Activated naive CD8-positive, alpha-beta T cell treated with anti-CD3 and anti-CD28 coated beads, Interleukin-2, amount 50 U/mL, for 24 hours (primary cell): ENCODE measurements around the gene NMNAT2.

ENCODE experiments used
- ATAC-seq: fragments of 150-1000 bp; cut with Tn5 transposase; one replicate; pipeline ENCODE4 v1.10.0; 2021
- DNase-seq: peaks from one replicate; pipeline ENCODE4 v3.0.0; 2021
- H3K27ac Mint-ChIP-seq: one replicate; pipeline ENCODE4 v1.8.0; 2021; ENCODE audit warnings: mild to moderate bottlenecking, mixed read lengths
- H3K27me3 Mint-ChIP-seq: one replicate; pipeline ENCODE4 v1.8.0; 2021; ENCODE audit warnings: mixed read lengths
- H3K36me3 Mint-ChIP-seq: one replicate; pipeline ENCODE4 v1.8.0; 2021; ENCODE audit warnings: low read depth, mixed read lengths
- H3K4me1 Mint-ChIP-seq: one replicate; pipeline ENCODE4 v1.8.0; 2021; ENCODE audit warnings: mixed read lengths
- H3K4me3 Mint-ChIP-seq: one replicate; pipeline ENCODE4 v1.8.0; 2021; ENCODE audit warnings: mild to moderate bottlenecking, moderate library complexity, mixed read lengths
- H3K9me3 Mint-ChIP-seq: one replicate; pipeline ENCODE4 v1.8.0; 2021; ENCODE audit warnings: mixed read lengths

Gene NMNAT2

DNA sequence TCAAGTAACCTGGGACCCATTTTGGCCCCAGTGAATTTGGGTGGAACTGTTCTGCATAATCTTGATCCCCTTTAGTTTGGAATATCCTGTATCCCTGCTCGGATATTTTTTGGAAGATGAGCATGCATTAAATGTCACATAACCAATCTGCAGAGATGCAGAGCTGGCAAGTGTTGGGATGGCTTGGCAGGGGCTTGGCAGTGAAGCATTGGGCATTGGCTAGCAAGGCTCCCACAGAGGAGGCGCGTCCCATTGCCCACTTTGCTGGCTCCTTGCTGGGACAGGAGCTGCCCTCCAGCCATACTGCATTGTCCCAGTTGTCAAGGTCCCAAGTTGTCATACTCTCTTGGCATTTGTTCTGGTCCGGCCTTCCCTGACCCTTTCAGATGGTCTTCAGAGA is 202.2 kb downstream of the NMNAT2 start:
- peaks cover 5% of the 10 kb centered on the region for H3K27me3 Mint-ChIP-seq
- no peak for DNase-seq

DNA sequence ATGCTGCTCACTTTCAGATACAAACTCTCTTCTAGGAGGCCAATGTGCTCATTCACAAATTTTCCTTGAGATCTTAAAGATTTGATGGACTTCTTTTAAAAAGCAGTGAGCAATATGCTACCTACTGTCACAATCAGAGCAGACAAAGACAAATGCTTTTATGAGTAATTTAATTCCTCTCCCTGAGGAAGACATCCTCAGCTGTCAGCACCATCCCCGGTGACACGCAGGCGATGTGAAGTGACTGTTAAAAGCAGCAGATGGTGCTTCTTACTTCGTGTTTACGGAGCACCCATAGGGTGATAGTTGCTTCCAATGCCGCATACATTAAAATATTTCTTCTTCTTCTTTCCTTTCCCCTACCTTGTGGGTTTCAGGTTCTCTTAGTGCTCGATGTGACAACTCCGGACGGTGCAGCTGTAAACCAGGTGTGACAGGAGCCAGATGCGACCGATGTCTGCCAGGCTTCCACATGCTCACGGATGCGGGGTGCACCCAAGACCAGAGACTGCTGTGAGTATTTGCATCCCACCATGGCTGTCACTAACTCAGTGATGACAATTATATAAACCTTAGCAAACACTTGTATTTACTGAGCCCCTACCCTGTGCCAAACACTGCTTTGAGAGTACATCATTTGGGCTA is 203.0 kb downstream of the NMNAT2 start:
- ATAC-seq, result no peak

More for the DNA sequence above, 202.2 kb downstream of the NMNAT2 start:
- Mint-ChIP-seq H3K4me3 (no peak overlapping the region), H3K4me1 (peaks cover 18% of the 10 kb centered on the region), H3K9me3 (no peaks in the 10 kb centered on the region), H3K27ac (no peak overlapping the region), H3K36me3 (no peaks in the 10 kb centered on the region)
- no peak for ATAC-seq

GRCh38 chr1:183214021-183214970 is 203.9 kb downstream of the NMNAT2 start:
- Mint-ChIP-seq H3K27ac (no peak overlapping the region), H3K4me1 (peaks cover 13% of the 10 kb centered on the region), H3K9me3 (no peaks in the 10 kb centered on the region), H3K36me3 (no peaks in the 10 kb centered on the region), H3K4me3 (no peak overlapping the region), H3K27me3 (peaks cover 5% of the 10 kb centered on the region)
- ATAC-seq, result no peak
- DNase-seq, result no peak

More for the DNA sequence above, 203.0 kb downstream of the NMNAT2 start:
- peaks cover 5% of the 10 kb centered on the region for H3K27me3 Mint-ChIP-seq
- no peak overlapping the region for H3K4me3 Mint-ChIP-seq
- H3K4me1 Mint-ChIP-seq, result peaks cover 18% of the 10 kb centered on the region
- H3K9me3 Mint-ChIP-seq, result no peaks in the 10 kb centered on the region
- no peak overlapping the region for H3K27ac Mint-ChIP-seq
- DNase-seq, result no peak
- H3K36me3 Mint-ChIP-seq, result no peaks in the 10 kb centered on the region

- peaks cover 5% of the 10 kb centered on the region for H3K27me3 Mint-ChIP-seq
- no peak for DNase-seq
- ATAC-seq, result no peak
- no peak overlapping the region for H3K27ac Mint-ChIP-seq
- peaks cover 4% of the 10 kb centered on the region for H3K4me1 Mint-ChIP-seq
- no peaks in the 10 kb centered on the region for H3K36me3 Mint-ChIP-seq
- H3K9me3 Mint-ChIP-seq, result no peaks in the 10 kb centered on the region
- H3K4me3 Mint-ChIP-seq, result no peak overlapping the region
Measured at GRCh38 chr1:183212870-183213269, 205.3 kb downstream of the NMNAT2 start.

GRCh38 chr1:183210681-183211080 is 207.5 kb downstream of the NMNAT2 start:
- Mint-ChIP-seq H3K4me1 (peaks cover 4% of the 10 kb centered on the region), H3K27ac (no peak overlapping the region), H3K27me3 (peaks cover 5% of the 10 kb centered on the region), H3K4me3 (no peak overlapping the region), H3K36me3 (no peaks in the 10 kb centered on the region), H3K9me3 (no peaks in the 10 kb centered on the region)
- no peak for DNase-seq
- no peak for ATAC-seq

GRCh38 chr1:183209533-183210158 is 208.5 kb downstream of the NMNAT2 start:
- peak; percentile 87 for ATAC-seq
- Mint-ChIP-seq H3K36me3 (no peaks in the 10 kb centered on the region), H3K27me3 (peaks cover 5% of the 10 kb centered on the region)

DNA sequence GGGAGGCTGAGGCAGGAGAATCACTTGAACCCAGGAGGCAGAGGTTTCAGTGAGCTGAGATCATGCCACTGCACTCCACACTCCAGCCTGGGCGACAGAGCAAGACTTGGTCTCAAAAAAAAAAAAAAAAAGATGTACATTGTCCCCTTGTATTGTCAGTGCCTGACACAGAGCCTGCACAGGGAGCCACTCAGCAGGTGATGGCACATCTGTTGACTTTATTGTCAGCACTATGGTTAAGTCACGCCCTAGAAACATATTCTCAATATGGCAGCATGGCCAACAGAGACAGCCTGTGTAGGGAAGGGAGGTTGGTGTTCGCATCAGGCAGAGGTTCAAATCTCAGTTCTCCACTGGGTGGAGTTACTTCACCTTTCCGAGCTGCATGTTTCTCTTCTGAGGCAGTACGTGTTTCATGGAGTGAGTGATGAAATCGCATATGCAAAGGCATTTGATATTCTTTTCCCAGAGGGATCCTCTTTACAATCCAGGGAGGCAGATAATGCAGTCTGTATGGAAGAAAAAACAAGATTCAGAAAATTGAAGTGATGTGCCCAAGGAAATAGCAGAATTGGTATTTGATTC is 211.6 kb downstream of the NMNAT2 start:
- DNase-seq (no peak), ATAC-seq (no peak)
- peaks cover 4% of the 10 kb centered on the region for H3K27me3 Mint-ChIP-seq
- H3K4me1 Mint-ChIP-seq, result peaks cover 6% of the 10 kb centered on the region
- H3K27ac Mint-ChIP-seq, result no peak overlapping the region
- no peak overlapping the region for H3K4me3 Mint-ChIP-seq
- H3K9me3 Mint-ChIP-seq, result no peaks in the 10 kb centered on the region
- no peaks in the 10 kb centered on the region for H3K36me3 Mint-ChIP-seq

More at GRCh38 chr1:183209533-183210158, 208.5 kb downstream of the NMNAT2 start:
- no peak overlapping the region for H3K27ac Mint-ChIP-seq
- H3K4me1 Mint-ChIP-seq, result peaks cover 4% of the 10 kb centered on the region
- no peaks in the 10 kb centered on the region for H3K9me3 Mint-ChIP-seq
- H3K4me3 Mint-ChIP-seq, result no peak overlapping the region
- DNase-seq, result no peak

GRCh38 chr1:183205196-183205781 is 212.9 kb downstream of the NMNAT2 start:
- Mint-ChIP-seq H3K4me3 (no peak overlapping the region), H3K27me3 (peaks cover 9% of the 10 kb centered on the region), H3K4me1 (peaks cover 6% of the 10 kb centered on the region), H3K36me3 (no peaks in the 10 kb centered on the region), H3K9me3 (no peaks in the 10 kb centered on the region), H3K27ac (no peak overlapping the region)
- ATAC-seq (no peak), DNase-seq (no peak)

DNA sequence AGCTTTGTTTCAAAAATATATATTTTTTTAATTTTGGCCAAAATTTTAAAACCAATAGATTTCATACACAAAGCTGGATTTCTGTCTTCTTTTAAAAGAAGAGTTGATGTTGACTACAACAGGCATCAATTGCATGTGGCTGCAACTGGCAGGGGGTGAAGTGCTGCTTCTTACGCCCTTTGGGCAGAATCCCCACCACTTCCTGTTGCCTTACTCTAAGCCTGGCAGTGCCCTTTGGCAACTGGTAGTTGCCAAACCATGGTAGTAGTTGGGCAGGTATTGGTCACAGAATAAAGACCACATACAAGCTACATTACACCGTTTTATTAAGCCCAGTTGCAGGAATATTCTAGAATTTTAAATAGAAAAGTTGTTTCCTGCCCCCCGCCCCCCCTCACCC is 215.1 kb downstream of the NMNAT2 start:
- no peak overlapping the region for H3K4me3 Mint-ChIP-seq
- H3K27me3 Mint-ChIP-seq, result peaks cover 11% of the 10 kb centered on the region
- peaks cover 7% of the 10 kb centered on the region for H3K4me1 Mint-ChIP-seq
- no peaks in the 10 kb centered on the region for H3K36me3 Mint-ChIP-seq
- H3K27ac Mint-ChIP-seq, result no peak overlapping the region
- DNase-seq (no peak), ATAC-seq (no peak)
- no peaks in the 10 kb centered on the region for H3K9me3 Mint-ChIP-seq

GRCh38 chr1:183200451-183200850 is 217.7 kb downstream of the NMNAT2 start:
- Mint-ChIP-seq H3K27me3 (peaks cover 17% of the 10 kb centered on the region), H3K36me3 (no peaks in the 10 kb centered on the region), H3K27ac (no peak overlapping the region), H3K4me3 (no peak overlapping the region), H3K9me3 (no peaks in the 10 kb centered on the region), H3K4me1 (peaks cover 8% of the 10 kb centered on the region)
- no peak for ATAC-seq
- no peak for DNase-seq

- DNase-seq, result no peak
- Mint-ChIP-seq H3K27ac (no peak overlapping the region), H3K36me3 (no peaks in the 10 kb centered on the region), H3K4me1 (peaks cover 19% of the 10 kb centered on the region), H3K4me3 (no peak overlapping the region), H3K9me3 (no peaks in the 10 kb centered on the region), H3K27me3 (peaks cover 17% of the 10 kb centered on the region)
- no peak for ATAC-seq
Measured at GRCh38 chr1:183199304-183199703, 218.9 kb downstream of the NMNAT2 start.

GRCh38 chr1:183198463-183198862 is 219.7 kb downstream of the NMNAT2 start:
- Mint-ChIP-seq H3K27ac (peak overlapping the region; percentile 7), H3K4me3 (no peak overlapping the region), H3K27me3 (peaks cover 17% of the 10 kb centered on the region), H3K36me3 (no peaks in the 10 kb centered on the region), H3K4me1 (peaks cover 19% of the 10 kb centered on the region), H3K9me3 (no peaks in the 10 kb centered on the region)
- DNase-seq (peak; percentile 16), ATAC-seq (peak; percentile 55)
